HepG2 (cell line): ENCODE data around the gene HCFC1R1.
A peak's percentile ranks its signal among the peaks of the same experiment; 100 is the strongest.

Source experiments
- HNRNPL ChIP-seq: fragments of 200-400 bp; formaldehyde crosslinking; IDR thresholded peaks from 2 replicates; pipeline ENCODE4 v1.6.1; 2017; ENCODE audit warnings: mild to moderate bottlenecking, low read depth, low read length
- ZNF670 ChIP-seq: sonication (generic); formaldehyde crosslinking; IDR thresholded peaks from 2 replicates; pipeline ENCODE4 v1.8.0; 2022; ENCODE audit warnings: mild to moderate bottlenecking, missing genetic modification reagents, borderline replicate concordance
- TF ChIP-seq, protein P1 (sequence below): sonication (generic); formaldehyde crosslinking; IDR thresholded peaks from 2 replicates; pipeline ENCODE4 v1.8.0; 2022; ENCODE audit warnings: low read depth, missing genetic modification reagents

DNA sequence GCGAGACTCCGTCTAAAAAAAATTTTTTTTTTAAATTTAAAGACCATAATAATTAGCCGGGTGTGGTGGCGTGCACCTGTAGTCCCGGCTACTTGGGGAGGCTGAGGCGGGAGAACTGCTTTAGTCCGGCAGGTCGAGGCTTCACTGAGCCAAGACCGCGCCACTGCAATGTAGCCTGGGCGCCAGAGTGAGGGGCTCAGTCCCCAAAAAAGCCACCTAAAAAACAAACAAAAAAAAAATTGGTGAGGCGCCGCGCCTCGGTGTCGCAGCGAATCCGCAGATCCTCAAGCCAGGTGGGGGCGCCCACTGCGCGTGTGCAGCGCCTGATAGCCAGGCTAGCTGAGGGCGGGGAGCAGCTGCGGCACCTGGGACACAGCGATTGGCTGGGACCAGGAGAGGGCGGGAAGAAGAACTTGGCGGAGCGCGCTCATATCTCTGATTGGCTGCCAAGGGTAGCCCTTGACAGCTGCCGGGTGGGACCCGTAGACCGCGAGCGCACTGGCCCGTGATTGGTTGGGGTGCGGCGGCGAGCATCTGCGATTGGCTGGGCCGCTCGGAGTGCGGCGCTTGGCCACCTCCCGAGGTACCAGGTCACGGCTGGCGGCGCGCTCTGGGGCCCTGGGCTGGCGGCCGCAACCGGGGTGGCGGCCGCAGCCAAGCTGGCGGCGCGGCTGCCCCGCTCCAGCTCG lies 20.0 kb downstream of the HCFC1R1 start:
- TF ChIP-seq HNRNPL (0 out of 2 replicates have a peak, but pooled peaks have one; percentile 50), ZNF670 (CRISPR knock-in tag) (no peak)
- TF ChIP-seq, protein P1, sequence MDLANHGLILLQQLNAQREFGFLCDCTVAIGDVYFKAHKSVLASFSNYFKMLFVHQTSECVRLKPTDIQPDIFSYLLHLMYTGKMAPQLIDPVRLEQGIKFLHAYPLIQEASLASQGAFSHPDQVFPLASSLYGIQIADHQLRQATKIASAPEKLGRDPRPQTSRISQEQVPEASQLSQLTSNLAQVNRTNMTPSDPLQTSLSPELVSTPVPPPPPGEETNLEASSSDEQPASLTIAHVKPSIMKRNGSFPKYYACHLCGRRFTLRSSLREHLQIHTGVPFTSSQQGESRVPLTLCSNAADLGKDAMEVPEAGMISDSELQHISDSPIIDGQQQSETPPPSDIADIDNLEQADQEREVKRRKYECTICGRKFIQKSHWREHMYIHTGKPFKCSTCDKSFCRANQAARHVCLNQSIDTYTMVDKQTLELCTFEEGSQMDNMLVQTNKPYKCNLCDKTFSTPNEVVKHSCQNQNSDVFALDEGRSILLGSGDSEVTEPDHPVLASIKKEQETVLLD (CRISPR knock-in tag): no peak
